Measurements from ENCODE around the gene SYPL2. TPM values are rescaled to one million over a fixed set of nuclear protein-coding genes. Genes with fewer than 3 reads are reported as not detected.

The SYPL2 gene
- total RNA-seq, 1 experiment from 2014 or later, result 2.5 TPM

GRCh38 chr1:109523706-109524105, 57.4 kb downstream of the SYPL2 start:
- Histone ChIP-seq H3K79me1 (ENCODE audit: insufficient read depth, low read depth, low read length, poor library complexity, severe bottlenecking) (no peaks in the 10 kb centered on the region), H4K91ac (ENCODE audit: insufficient read length, low read depth, low read length) (no peak overlapping the region), H3K9ac (ENCODE audit: extremely low read depth, insufficient read length, low read length) (no peak overlapping the region), H3K14ac (ENCODE audit: insufficient read depth, low read length) (no peak overlapping the region), H3K9me3 (ENCODE audit: control insufficient read depth, low read depth, low read length) (no peaks in the 10 kb centered on the region), H4K5ac (ENCODE audit: insufficient read length, low read depth, low read length) (no peak overlapping the region), H3K23me2 (ENCODE audit: insufficient read length, low read depth, low read length, poor library complexity, severe bottlenecking) (no peaks in the 10 kb centered on the region), H3K27me3 (ENCODE audit: insufficient read depth, low read length) (no peaks in the 10 kb centered on the region), H2BK20ac (ENCODE audit: low read depth, low read length, poor library complexity, severe bottlenecking) (no peak overlapping the region), H4K20me1 (ENCODE audit: control insufficient read depth, insufficient read depth, insufficient read length) (no peaks in the 10 kb centered on the region), H3T11ph (ENCODE audit: low read length) (no peak overlapping the region), H2BK120ac (ENCODE audit: low read depth, low read length, poor library complexity, severe bottlenecking) (no peak overlapping the region), H2BK15ac (ENCODE audit: low read depth, low read length) (no peak overlapping the region), H3K23ac (ENCODE audit: insufficient read length, low read depth, low read length) (no peak overlapping the region), H3K4me2 (ENCODE audit: insufficient read depth, insufficient read length, low read length) (no peak overlapping the region), H2BK5ac (ENCODE audit: insufficient read length, low read length) (no peak overlapping the region), H3K4me1 (ENCODE audit: insufficient read depth, low read length) (no peaks in the 10 kb centered on the region), H2AK5ac (ENCODE audit: insufficient read length, low read length) (no peak overlapping the region), H3K56ac (ENCODE audit: insufficient read length, low read depth, low read length) (no peak overlapping the region), H3K4ac (ENCODE audit: low read depth, low read length) (no peak overlapping the region), H2AFZ (ENCODE audit: low read length) (no peak overlapping the region), H3K18ac (ENCODE audit: insufficient read length, low read depth, low read length) (no peak overlapping the region), H4K8ac (replicated peaks; ENCODE audit: insufficient read length, low read depth, low read length) (no peak overlapping the region), H2BK12ac (ENCODE audit: insufficient read length, low read depth, low read length) (no peak overlapping the region), H3K79me2 (ENCODE audit: insufficient read depth, low read length) (no peaks in the 10 kb centered on the region), H3K27ac (ENCODE audit: insufficient read length, low read depth, low read length) (no peak overlapping the region)
- H3K27me3 Mint-ChIP-seq (ENCODE audit: low read depth), result peaks cover 35% of the 10 kb centered on the region
- H3K27ac Mint-ChIP-seq, result no peak overlapping the region
- peaks cover 0 to 3% of the 10 kb centered on the region in 2 experiments; a peak in 1 of 4 replicates for H3K4me1 Mint-ChIP-seq
- DNase-seq, result no peak
- H3K36me3 Mint-ChIP-seq (ENCODE audit: insufficient read depth in 1 of 3, low read depth in 3 of 3), result no peaks in the 10 kb centered on the region
- H3K4me3 Mint-ChIP-seq, result no peak overlapping the region
- no peaks in the 10 kb centered on the region; a peak in 1 of 5 replicates for H3K9me3 Mint-ChIP-seq
- no CpG with 5 or more reads among the region's 2 CpGs for WGBS (ENCODE audit: extremely low coverage, insufficient read length, low lambda C conversion rate)
- TF ChIP-seq CTCF (conservative IDR thresholded peaks at IDR 0.05), result no peak
